HG03108 (cell line): ENCODE results near the gene LRP4.

Source experiments
- ATAC-seq: cut with Tn5 transposase; IDR thresholded peaks from one replicate; pipeline ENCODE4 v1.9.1; 2021; ENCODE audit warnings: moderate library complexity; ENCODE audit not compliant: unreplicated experiment

Gene LRP4

DNA sequence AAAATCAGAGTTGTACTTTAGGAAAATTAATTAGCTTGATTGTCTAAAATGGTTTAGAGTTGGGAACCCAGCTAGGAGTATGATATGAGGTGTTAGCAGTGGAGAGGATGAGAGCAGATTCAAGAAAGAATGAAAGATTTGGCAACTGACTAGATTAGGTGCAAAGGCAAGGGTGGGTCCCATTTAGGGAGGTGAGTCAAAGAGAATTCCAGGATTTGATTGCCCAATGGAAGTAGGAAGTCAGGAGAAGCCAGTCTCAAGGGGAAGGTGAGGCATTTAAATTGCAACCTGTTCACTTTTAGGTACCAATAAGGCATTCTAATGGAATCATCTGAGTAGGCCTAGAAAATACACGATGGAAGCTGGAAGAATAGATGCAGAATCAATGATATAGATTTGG is 68.7 kb downstream of the LRP4 start:
- no peak for ATAC-seq

DNA sequence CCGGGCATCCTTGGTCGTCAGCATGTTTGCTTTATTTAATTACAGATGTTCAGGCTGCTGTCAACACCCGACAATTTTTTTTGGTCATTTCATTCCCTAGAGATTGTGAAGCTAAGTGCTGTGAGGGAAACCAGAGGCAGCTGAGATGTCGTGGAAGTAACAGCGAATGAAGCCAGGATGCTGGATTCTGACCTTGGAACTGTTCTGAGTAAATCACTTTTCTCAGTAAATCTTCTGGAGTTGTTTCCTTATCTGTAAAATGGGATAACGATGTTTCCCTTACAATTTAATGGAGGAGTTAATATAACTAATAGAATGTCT is 71.9 kb downstream of the LRP4 start:
- no peak for ATAC-seq

DNA sequence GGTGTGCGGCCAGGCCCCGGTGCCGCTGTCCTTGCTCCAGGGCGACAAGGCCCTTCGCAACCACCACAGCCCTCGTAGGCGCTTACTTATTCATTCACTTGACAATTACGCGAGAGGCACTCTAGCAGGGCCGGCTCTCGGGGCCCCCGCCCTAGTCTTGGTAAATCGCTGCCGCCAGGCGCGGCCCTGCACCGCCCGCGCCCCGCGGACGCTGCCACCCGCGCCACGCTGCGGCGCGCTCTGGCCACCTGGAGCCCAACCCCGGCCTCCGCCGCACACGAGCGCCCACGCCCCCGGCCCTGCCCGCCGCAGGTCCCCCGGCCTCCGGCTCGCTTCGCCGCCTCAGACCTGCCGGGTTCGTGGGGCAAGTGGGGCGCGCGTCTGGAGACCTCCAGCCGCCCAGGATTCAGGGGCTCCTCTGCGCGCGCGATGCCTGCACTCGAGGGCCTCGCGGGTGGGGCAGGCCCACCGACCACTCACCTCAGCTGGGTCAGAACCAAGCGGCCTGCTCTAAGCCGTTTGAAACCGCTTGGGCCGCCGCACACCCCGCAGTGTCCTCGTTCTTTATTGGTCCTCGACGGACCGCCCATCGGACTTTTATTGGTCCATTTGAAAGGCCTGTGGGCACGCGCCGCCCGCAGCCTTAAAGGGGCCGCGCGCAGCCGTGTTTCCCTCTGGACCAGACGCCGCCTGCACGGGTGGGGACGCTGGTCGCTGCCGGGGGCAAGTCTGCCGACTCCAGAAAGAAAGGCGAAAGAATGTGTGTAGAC is 72.4 kb downstream of the LRP4 start, which contains the start of gene CKAP5:
Gene CKAP5 (minus strand): TSS at position 541 of the 770 bp plus-strand sequence. CDS start 25,049 bp downstream, outside the sequence.
- peak; percentile 94 for ATAC-seq

DNA sequence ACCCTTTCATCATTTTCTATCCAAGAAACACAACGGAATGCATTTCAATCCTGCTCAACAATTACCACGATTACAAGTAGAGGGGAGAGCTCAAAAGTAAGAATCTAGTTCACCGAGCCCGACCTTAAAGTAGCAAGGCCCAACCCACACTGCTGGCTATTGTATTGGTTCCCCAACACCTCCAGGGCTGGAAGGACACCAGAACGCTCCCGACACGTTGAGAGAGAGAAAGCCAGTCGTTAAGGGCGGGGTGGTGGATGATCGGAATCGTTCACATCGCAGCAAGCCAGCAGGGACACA is 73.0 kb downstream of the LRP4 start:
- no peak for ATAC-seq

DNA sequence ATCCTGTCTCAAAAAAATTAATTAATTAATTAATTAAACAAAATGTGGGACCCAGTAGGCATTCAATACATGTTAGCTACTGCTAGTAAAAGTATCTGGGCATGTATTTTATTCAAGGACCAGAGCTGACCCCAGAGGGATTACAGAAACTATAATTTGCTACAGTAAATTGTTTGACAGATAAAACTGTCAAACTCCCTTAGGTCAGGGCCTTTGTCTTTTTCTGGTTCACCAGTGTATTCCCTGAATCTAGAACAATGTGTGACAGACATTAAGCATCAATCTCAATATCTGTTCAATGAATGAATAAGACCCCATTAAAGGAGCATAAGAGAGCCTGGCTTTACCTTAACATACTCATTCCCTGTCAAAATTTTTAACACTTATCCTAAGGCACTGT is 78.2 kb downstream of the LRP4 start:
- no peak for ATAC-seq

DNA sequence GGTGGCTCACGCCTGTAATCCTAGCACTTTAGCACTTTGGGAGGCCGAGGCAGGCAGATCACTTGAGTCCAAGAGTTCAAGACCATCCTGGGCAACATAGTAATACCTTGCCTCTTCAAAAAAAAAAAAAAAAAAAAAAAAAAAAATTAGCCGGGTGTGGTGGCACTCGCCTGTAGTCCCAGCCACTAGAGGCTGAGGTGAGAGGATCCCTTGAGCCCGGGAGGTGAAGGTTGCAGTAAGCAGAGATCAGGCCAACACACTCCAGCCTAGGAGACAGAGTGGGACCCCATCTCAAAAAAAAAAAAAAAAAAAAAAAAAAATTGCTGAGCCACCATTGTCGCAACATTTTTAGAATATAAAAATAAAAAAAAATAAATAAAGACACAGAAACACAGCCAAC is 79.8 kb downstream of the LRP4 start:
- ATAC-seq, result no peak

DNA sequence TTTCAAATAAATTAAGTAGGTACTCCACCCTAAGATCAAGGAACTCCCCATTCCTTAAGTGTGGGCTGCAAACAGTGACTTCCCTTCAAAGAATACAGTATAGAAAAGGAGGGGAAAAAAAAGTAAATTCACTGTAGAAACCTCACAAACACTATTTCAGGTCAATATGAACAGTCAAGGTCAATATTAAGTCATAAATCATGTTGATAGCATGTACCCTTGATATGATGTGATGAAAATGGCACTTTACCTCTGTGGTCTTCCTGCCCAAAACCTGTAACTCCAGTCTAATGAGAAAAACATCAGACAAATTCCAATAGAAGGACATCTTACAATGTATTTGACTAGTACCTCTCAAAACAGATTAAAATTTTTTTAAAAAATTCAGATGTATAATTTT is 80.5 kb downstream of the LRP4 start:
- no peak for ATAC-seq

DNA sequence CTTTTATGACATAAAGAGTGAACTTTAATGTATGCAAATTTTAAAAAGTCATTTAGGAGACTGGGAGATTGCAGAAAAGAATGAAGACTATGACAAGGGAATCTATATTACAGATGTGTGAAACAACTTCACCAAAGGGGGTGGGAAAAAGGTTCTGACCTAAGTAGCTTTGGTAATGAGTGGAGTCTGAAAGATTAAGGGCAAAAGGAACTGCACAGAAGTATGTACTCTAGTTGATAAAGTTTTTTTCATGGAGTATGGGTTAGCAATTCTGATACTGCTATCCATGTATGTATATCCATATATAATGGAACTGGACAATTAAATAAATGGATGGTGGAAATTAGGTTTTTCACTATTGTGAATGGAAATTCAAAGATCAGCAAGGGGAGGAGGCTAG is 81.5 kb downstream of the LRP4 start:
- ATAC-seq, result no peak

DNA sequence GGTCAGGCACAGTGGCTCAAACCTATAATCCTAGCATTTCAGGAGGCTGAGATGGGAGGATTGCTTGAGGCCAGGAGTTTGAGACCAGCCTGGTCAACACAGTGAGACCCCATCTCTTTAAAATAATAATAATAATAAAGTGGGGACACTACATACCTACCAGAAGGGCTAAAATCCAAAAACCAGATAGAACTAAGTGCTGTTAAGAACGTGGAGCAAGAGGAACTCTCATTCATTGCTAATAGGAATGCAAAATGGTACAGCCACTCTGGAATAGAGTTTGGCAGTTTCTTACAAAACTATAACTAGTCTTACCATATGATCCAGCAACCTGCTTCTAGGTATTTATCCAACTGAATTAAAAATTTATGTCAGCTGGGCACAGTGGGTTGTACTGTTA is 81.9 kb downstream of the LRP4 start:
- no peak for ATAC-seq

DNA sequence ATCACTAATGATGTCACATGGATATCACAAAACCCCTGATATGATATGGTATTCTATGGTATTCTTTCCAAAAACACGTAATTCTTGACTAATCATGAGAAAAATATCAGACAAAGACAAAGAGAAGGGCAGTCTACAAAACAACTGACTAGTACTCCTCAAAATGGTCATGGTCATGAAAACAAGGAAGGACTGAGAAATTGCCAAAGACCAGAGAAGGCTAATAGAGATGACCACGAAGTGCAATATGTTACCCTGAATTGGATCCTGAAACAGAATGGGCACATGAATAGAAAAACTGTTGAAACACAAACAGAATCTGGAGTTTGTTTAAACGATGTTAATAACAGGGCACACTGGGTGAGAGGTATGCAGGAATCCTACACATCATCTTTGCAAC is 82.5 kb downstream of the LRP4 start:
- ATAC-seq, result no peak

DNA sequence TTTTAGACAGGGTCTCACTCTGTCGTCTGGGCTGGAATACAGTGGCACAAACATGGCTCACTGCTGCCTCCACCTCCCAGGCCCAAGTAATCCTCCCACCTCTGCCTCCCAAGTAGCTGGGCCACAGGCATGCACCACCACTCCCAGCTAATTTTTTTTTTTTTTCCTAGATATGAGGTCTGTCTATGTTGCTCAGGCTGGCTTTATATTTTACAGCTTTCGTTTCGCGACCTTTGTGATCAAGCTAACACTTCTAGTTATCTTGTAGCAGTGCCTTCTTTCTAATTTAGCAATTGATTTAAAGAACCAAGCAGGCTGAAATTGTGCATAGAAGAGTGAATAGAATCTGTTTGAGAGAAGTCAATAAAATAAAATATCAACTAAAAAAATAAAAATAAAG is 83.5 kb downstream of the LRP4 start:
- no peak for ATAC-seq

DNA sequence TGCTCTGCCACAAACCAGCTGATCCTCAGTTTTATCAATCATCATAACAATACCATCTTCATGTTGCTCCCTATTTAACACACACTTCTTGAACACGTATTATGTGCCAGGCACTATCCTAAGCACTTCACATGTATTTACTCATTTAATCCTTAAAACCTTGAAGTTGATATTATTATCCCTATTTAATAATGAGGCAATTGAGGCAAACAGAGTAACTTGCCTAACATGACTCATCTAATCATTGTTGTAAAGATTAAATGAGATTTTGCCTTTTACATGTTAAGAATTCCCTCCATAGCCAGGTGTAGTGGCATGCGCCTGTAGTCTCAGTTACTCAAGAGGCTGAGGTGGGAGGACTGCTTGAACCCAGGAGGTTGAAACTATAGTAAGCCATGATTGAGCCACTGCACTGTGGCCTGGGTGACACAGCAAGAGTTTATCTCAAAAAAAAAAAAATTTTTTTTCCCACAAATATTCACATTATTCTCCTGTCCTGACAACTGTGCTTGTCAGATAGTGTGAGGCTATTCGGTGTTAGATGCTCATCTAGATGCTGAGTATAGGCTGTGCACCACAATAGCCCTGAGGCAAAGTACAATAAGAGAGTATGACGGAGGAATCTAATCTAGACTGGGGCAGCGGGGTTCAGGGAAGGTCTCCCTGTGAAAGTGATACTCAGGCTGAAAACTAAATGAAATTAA is 85.7 kb downstream of the LRP4 start:
- no peak for ATAC-seq

DNA sequence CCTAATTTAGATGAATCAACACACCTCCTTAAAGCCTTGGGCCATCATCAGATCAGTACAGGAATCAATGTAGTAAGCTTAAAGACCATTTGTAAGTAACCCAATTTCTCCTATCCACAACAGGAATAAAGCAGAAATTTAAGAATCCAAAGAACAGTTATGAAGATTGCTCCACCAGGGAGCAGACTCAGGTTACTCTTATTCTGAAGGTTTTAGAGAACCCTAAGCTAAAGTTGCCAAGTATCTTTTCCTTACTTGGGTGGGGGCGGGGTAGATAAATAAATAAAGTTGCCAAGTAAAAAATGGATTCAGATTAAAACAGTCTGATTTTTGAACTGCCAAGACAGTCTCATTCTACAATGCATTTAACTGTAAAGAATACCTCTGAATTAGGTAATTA is 90.4 kb downstream of the LRP4 start:
- no peak for ATAC-seq

DNA sequence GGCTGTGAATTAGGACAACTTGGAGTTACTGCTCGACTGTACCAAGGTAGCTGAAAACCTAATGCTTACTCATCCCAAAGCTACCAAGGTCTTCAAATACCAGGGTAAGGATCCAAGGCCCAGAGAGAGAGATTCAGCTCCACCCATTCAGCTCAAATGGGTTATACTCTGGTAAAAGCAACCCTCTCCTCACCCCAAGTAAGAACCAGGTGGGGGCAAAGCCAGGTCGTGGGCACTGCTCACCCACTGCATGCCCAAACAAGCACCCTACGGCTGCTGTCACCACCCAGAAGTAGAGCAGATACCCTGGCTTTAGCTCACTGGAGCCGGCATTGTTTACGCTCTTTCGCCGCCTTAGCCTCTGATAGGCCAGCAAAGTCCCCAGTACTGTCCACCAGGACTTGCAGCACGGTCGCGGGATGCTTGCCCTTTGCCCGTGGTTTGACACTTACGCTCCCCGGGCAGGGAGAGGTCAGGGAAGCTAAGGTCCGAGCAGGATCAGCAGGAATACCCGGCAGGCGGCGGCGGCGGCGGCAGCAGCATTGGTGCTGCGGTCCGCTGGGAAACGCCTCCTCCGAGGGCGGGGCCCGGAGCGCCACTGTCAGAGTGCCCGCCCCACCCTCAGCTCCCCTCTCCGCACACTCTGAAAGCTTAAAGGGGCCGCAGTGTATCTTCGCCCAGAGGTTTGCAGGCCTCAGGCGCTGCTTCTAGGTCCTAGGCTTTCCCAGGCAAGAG is 91.9 kb downstream of the LRP4 start:
- peak; percentile 98 for ATAC-seq

DNA sequence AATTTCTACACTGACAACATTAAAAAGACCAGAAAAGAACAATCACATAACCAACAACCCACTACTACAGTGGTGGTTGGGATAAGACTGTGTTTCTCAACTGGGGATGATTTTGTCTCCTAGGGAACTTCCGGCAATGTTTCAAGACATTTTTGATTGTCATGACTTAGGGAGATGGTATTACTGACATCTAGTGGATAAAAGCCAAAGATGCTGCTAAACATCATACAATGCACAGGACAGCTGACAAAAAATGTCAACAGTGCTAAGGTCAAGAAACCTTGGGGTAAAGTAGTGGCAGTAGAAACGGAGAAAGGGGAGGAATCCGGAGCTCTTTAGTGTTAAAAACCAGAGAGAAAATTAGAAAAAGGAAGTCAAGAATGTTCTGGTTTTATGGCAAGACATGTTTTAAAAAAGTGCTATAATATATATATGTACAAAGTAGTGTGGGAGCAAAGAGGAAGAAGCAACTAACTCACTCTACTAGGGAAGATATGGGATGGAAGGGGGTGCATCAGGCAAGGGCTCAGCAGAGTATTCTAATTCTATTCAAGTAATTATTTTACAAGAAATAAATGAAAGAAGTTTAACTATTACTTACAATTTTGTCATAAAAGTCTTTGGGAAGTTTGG is 109.4 kb downstream of the LRP4 start:
- ATAC-seq, result no peak
